Spleen (tissue), 7 donors: Measurements from ENCODE around the gene IMP4.

Experiments
- POLR2A ChIP-seq, 3 donors: fragments of 450-650 bp; IDR thresholded peaks; one replicate each; pipeline ENCODE4 v1.5.1; 2017; ENCODE audit warnings: antibody characterized with exemption in 3 of 3, mild to moderate bottlenecking in 1 of 3
- POLR2AphosphoS5 ChIP-seq, 3 donors: sonication (generic); formaldehyde crosslinking; IDR thresholded peaks; one replicate each; pipeline ENCODE4 v1.5.1; 2017; ENCODE audit warnings: antibody characterized with exemption in 3 of 3
- TF ChIP-seq, protein P1 (sequence below), 11 experiments: fragments of 200-600 bp in 7 of 11; fragments of 450-650 bp in 4 of 11; sonication (generic) in 4 of 11; IDR thresholded peaks in 8 of 11; conservative IDR thresholded peaks in 3 of 11; 1 replicate in 7 of 11; 2 replicates in 4 of 11; pipeline versions ENCODE4 v1.4.0 to v1.8.0; 2016 to 2021; ENCODE audit warnings: antibody characterized with exemption in 11 of 11, inconsistent platforms in 4 of 11, mild to moderate bottlenecking in 1 of 11
- donor health status: DM: no; HTN: no; CAD: no; lungs with moderate emphysema.
- donor health status: DM: no; HTN: no; CAD: no.
- donor health status: DM: no; HTN: no; CAD: no.

DNA sequence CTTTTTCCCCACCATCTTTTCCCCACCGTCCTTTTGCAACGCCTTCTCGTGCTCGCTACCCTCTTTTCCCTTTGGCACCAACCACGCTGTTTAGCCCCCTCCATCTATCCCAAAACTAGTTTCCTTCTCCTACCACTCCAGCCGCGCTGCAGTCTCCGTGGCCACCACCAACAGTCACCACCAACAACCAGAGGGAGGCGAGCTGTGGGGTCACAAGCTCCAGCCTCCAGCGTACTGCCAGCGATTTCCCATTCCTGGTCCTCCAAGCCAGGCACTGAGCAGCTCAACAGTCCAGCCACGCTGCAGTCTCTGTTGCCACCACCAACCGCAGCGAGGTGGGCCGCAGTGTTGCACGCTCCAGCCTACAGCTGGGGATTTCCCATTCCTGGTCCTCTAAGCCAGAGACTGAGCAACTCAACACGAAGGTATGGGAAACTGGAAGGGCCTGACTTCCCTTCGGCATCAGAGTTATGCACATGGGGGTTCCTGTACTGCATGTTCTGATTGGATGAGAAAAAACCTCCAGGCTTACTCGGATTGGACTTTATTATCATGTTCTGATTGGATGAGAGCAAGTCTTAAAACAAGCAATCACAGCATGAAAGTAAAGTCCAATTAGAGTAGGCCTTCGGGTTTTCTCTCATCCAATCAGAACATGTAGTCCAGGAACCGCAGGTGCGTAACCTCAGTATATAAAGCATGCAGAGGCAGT, 42.3 kb upstream of the IMP4 start:
- TF ChIP-seq, protein P1, sequence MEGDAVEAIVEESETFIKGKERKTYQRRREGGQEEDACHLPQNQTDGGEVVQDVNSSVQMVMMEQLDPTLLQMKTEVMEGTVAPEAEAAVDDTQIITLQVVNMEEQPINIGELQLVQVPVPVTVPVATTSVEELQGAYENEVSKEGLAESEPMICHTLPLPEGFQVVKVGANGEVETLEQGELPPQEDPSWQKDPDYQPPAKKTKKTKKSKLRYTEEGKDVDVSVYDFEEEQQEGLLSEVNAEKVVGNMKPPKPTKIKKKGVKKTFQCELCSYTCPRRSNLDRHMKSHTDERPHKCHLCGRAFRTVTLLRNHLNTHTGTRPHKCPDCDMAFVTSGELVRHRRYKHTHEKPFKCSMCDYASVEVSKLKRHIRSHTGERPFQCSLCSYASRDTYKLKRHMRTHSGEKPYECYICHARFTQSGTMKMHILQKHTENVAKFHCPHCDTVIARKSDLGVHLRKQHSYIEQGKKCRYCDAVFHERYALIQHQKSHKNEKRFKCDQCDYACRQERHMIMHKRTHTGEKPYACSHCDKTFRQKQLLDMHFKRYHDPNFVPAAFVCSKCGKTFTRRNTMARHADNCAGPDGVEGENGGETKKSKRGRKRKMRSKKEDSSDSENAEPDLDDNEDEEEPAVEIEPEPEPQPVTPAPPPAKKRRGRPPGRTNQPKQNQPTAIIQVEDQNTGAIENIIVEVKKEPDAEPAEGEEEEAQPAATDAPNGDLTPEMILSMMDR (IDR thresholded peaks at IDR 0.05 in 8 of 11, conservative IDR thresholded peaks at IDR 0.05 in 3 of 11), result no peak
- TF ChIP-seq POLR2AphosphoS5 (IDR thresholded peaks at IDR 0.05) (no peak), POLR2A (IDR thresholded peaks at IDR 0.05) (no peak)
